GM21526 (cell line): ENCODE measurements around the gene GPR32.
"Not testable (repeated sequence)": the region's sequence is repeated elsewhere in the genome, so short reads cannot be mapped to it uniquely, and the experiment has no call there.

Experiments
- ATAC-seq: cut with Tn5 transposase; IDR thresholded peaks from one replicate; pipeline ENCODE4 v1.9.1; 2021; ENCODE audit warnings: moderate library complexity; ENCODE audit not compliant: unreplicated experiment, low FRiP score

GPR32 gene

GRCh38 chr19:50745221-50745620, 25.0 kb upstream of the GPR32 start:
- no peak for ATAC-seq

- ATAC-seq: not testable (repeated sequence)
Measured at GRCh38 chr19:50747141-50747540, 23.1 kb upstream of the GPR32 start.

GRCh38 chr19:50749490-50749889, 20.8 kb upstream of the GPR32 start:
- ATAC-seq: no peak

GRCh38 chr19:50750010-50750409, 20.3 kb upstream of the GPR32 start:
- no peak for ATAC-seq

- ATAC-seq: no peak
Measured at GRCh38 chr19:50753879-50754278, 16.4 kb upstream of the GPR32 start.

GRCh38 chr19:50756244-50756643, 14.0 kb upstream of the GPR32 start:
- not testable (repeated sequence) for ATAC-seq

GRCh38 chr19:50757624-50758023, 12.6 kb upstream of the GPR32 start:
- not testable (repeated sequence) for ATAC-seq

- not testable (repeated sequence) for ATAC-seq
Measured at GRCh38 chr19:50759076-50759475, 11.2 kb upstream of the GPR32 start.

- no peak for ATAC-seq
Measured at GRCh38 chr19:50759886-50760285, 10.4 kb upstream of the GPR32 start.

GRCh38 chr19:50761501-50761900, 8.8 kb upstream of the GPR32 start:
- ATAC-seq: not testable (repeated sequence)

- ATAC-seq: not testable (repeated sequence)
Measured at GRCh38 chr19:50763521-50763920, 6.7 kb upstream of the GPR32 start.

GRCh38 chr19:50764409-50764808, 5.9 kb upstream of the GPR32 start:
- ATAC-seq: no peak

GRCh38 chr19:50766746-50767145, 3.5 kb upstream of the GPR32 start:
- ATAC-seq: not testable (repeated sequence)

- not testable (repeated sequence) for ATAC-seq
Measured at GRCh38 chr19:50767263-50767662, 3.0 kb upstream of the GPR32 start.

- no peak for ATAC-seq
Measured at GRCh38 chr19:50768277-50768676, 2.0 kb upstream of the GPR32 start.

GRCh38 chr19:50770888-50771287, 624 bp downstream of the GPR32 start:
- ATAC-seq: no peak

GRCh38 chr19:50772476-50772875, 2.2 kb downstream of the GPR32 start:
- ATAC-seq: no peak

GRCh38 chr19:50772912-50773311, 2.6 kb downstream of the GPR32 start:
- not testable (repeated sequence) for ATAC-seq

GRCh38 chr19:50773454-50773853, 3.2 kb downstream of the GPR32 start:
- ATAC-seq: not testable (repeated sequence)

GRCh38 chr19:50776131-50776530, 5.9 kb downstream of the GPR32 start:
- ATAC-seq: no peak

- no peak for ATAC-seq
Measured at GRCh38 chr19:50777261-50777660, 7.0 kb downstream of the GPR32 start.

GRCh38 chr19:50777830-50778303, 7.6 kb downstream of the GPR32 start:
- ATAC-seq: no peak

- ATAC-seq: no peak
Measured at GRCh38 chr19:50778906-50779430, 8.7 kb downstream of the GPR32 start.
